IPS-18a (cell line): ENCODE measurements around the gene NCBP1.
"Not testable (repeated sequence)": the region's sequence is repeated elsewhere in the genome, so short reads cannot be mapped to it uniquely, and the experiment has no call there.

Source experiments
- H3K27ac ChIP-seq: one replicate; pipeline ENCODE4 v1.5.1; 2013; ENCODE audit warnings: low read length
- H3K27me3 ChIP-seq: one replicate; pipeline ENCODE4 v1.6.1; 2013; ENCODE audit warnings: mild to moderate bottlenecking, low read length; ENCODE audit not compliant: control insufficient read depth, insufficient read depth
- H3K36me3 ChIP-seq: one replicate; pipeline ENCODE4 v1.6.1; 2013; ENCODE audit warnings: low read depth, low read length; ENCODE audit not compliant: control insufficient read depth
- H3K4me1 ChIP-seq: one replicate; pipeline ENCODE4 v1.6.1; 2013; ENCODE audit warnings: low read depth, low read length; ENCODE audit not compliant: control insufficient read depth
- H3K4me3 ChIP-seq: one replicate; pipeline ENCODE4 v1.5.1; 2013; ENCODE audit warnings: low read length
- H3K9ac ChIP-seq: one replicate; pipeline ENCODE4 v1.6.1; 2013; ENCODE audit warnings: mild to moderate bottlenecking, low read length, moderate library complexity
- H3K9me3 ChIP-seq: one replicate; pipeline ENCODE4 v1.6.1; 2013; ENCODE audit warnings: low read depth, low read length; ENCODE audit not compliant: control insufficient read depth

NCBP1 gene

DNA sequence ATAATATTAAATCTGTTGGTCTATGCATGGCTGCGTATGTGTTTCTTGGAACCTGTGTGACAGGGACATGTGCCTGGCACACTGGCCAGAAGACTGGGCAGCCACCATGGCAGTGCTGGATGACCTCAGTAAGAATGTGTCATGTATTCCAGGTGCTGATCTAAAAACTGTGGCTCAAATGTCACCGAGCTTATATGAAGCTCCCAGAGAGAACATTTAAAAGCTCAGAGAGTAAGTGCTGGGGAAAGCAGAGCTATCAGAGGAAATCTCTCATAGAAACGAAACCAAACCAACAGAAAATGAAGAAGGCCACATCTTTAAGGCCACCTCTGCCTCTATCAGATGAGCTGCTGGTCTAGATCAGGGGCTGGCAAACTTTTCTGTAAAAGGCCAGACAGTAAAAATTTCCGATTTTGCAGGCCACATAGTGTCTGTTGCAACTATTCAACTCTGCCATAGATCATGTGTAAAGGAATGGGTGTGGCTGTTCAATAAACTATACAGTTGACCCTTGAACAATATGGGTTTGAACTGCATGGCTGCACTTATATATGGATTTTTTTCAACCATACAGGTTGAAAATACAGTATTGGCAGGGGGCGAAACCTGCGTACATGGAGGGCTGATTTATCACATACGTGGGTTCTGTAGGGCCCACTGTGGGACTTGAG is 32.3 kb upstream of the NCBP1 start:
- Histone ChIP-seq H3K36me3 (peaks cover 59% of the 10 kb centered on the region), H3K4me3 (no peak overlapping the region), H3K9ac (no peak overlapping the region), H3K9me3 (no peaks in the 10 kb centered on the region), H3K4me1 (peaks cover 4% of the 10 kb centered on the region), H3K27ac (no peak overlapping the region), H3K27me3 (no peaks in the 10 kb centered on the region)

GRCh38 chr9:97602430-97602829 is 31.2 kb upstream of the NCBP1 start:
- Histone ChIP-seq H3K9ac (no peak overlapping the region), H3K4me1 (peaks cover 4% of the 10 kb centered on the region), H3K27ac (no peak overlapping the region), H3K9me3 (no peaks in the 10 kb centered on the region), H3K27me3 (no peaks in the 10 kb centered on the region), H3K36me3 (peaks cover 62% of the 10 kb centered on the region), H3K4me3 (no peak overlapping the region)

GRCh38 chr9:97604901-97605645 is 28.5 kb upstream of the NCBP1 start:
- H3K4me1 ChIP-seq: no peaks in the 10 kb centered on the region
- no peaks in the 10 kb centered on the region for H3K27me3 ChIP-seq
- H3K9me3 ChIP-seq: no peaks in the 10 kb centered on the region
- no peak overlapping the region for H3K27ac ChIP-seq
- no peak overlapping the region for H3K4me3 ChIP-seq
- H3K9ac ChIP-seq: no peak overlapping the region
- H3K36me3 ChIP-seq: peaks cover 68% of the 10 kb centered on the region

GRCh38 chr9:97615439-97616072 is 18.1 kb upstream of the NCBP1 start:
- Histone ChIP-seq H3K27ac (no peak overlapping the region), H3K9me3 (no peaks in the 10 kb centered on the region), H3K4me1 (no peaks in the 10 kb centered on the region), H3K4me3 (no peak overlapping the region), H3K9ac (no peak overlapping the region), H3K27me3 (no peaks in the 10 kb centered on the region), H3K36me3 (peaks cover 13% of the 10 kb centered on the region)

- H3K4me1 ChIP-seq: no peaks in the 10 kb centered on the region
- H3K9ac ChIP-seq: no peak overlapping the region
- peaks cover 18% of the 10 kb centered on the region for H3K36me3 ChIP-seq
- H3K27ac ChIP-seq: no peak overlapping the region
- no peaks in the 10 kb centered on the region for H3K9me3 ChIP-seq
- H3K27me3 ChIP-seq: no peaks in the 10 kb centered on the region
- H3K4me3 ChIP-seq: no peak overlapping the region
Measured at GRCh38 chr9:97617939-97618416, 15.6 kb upstream of the NCBP1 start.

GRCh38 chr9:97620063-97620462 is 13.6 kb upstream of the NCBP1 start:
- not testable (repeated sequence) for H3K4me3 ChIP-seq, H3K27ac ChIP-seq, H3K9me3 ChIP-seq, H3K4me1 ChIP-seq, H3K9ac ChIP-seq, H3K27me3 ChIP-seq
- peaks cover 17% of the 10 kb centered on the region for H3K36me3 ChIP-seq

DNA sequence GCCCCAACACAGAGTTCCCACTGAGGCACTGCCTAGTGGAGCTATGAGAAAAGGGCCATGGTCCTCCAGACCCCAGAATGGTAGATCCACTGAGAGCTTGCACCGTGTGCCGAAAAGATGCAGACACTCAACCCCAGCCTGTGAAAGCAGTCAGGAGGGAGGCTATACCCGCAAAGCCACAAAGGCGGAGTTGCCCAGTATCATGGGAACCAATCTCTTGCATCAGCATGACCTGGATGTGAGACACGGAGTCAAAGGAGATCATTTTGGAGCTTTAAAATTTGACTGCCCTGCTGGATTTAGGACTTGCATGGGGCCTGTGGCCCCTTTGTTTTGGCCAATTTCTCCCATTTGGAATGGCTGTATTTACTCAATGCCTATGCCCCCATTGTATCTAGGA is 11.1 kb upstream of the NCBP1 start:
- not testable (repeated sequence) for H3K9me3 ChIP-seq, H3K9ac ChIP-seq, H3K4me3 ChIP-seq, H3K27me3 ChIP-seq, H3K27ac ChIP-seq, H3K4me1 ChIP-seq
- H3K36me3 ChIP-seq: peaks cover 22% of the 10 kb centered on the region

GRCh38 chr9:97623946-97624345 is 9.7 kb upstream of the NCBP1 start:
- H3K4me3 ChIP-seq: no peak overlapping the region
- H3K4me1 ChIP-seq: peaks cover 5% of the 10 kb centered on the region
- no peak overlapping the region for H3K27ac ChIP-seq
- H3K9me3 ChIP-seq: no peaks in the 10 kb centered on the region
- no peaks in the 10 kb centered on the region for H3K27me3 ChIP-seq
- H3K9ac ChIP-seq: no peak overlapping the region
- peaks cover 16% of the 10 kb centered on the region for H3K36me3 ChIP-seq

GRCh38 chr9:97625620-97626019 is 8.0 kb upstream of the NCBP1 start:
- no peaks in the 10 kb centered on the region for H3K27me3 ChIP-seq
- H3K36me3 ChIP-seq: peaks cover 16% of the 10 kb centered on the region

DNA sequence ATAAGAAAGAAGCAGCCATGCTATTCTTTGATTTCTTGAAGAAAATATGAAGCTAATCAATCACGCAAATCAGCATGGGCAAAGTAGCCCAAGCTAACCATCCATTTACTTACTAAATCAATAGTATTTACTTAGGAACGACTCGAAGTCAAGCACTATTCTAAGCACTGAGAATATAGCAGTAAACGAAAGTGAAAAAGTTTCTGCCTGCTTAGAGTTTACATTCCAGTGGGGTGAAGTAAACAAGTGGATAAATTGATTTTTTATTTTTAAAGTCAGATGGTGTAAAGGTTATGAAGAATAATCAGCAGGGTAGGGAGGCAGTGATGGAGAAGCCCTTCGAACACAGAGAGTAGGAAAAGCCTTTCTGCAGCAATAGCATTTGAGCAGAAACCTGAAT is 6.0 kb upstream of the NCBP1 start:
- Histone ChIP-seq H3K4me3 (no peak overlapping the region), H3K27me3 (no peaks in the 10 kb centered on the region), H3K27ac (no peak overlapping the region), H3K4me1 (peaks cover 9% of the 10 kb centered on the region), H3K36me3 (peaks cover 13% of the 10 kb centered on the region), H3K9me3 (no peaks in the 10 kb centered on the region), H3K9ac (no peak overlapping the region)

More at GRCh38 chr9:97625620-97626019, 8.0 kb upstream of the NCBP1 start:
- H3K9ac ChIP-seq: no peak overlapping the region
- H3K4me1 ChIP-seq: peaks cover 9% of the 10 kb centered on the region
- no peak overlapping the region for H3K27ac ChIP-seq
- H3K4me3 ChIP-seq: no peak overlapping the region
- H3K9me3 ChIP-seq: no peaks in the 10 kb centered on the region

GRCh38 chr9:97628668-97629067 is 5.0 kb upstream of the NCBP1 start:
- H3K9me3 ChIP-seq: no peaks in the 10 kb centered on the region
- H3K4me3 ChIP-seq: no peak overlapping the region
- peaks cover 9% of the 10 kb centered on the region for H3K4me1 ChIP-seq
- peaks cover 11% of the 10 kb centered on the region for H3K36me3 ChIP-seq
- no peak overlapping the region for H3K9ac ChIP-seq
- no peaks in the 10 kb centered on the region for H3K27me3 ChIP-seq
- H3K27ac ChIP-seq: no peak overlapping the region
